Measurements from ENCODE around the gene ARHGEF40.

DNA sequence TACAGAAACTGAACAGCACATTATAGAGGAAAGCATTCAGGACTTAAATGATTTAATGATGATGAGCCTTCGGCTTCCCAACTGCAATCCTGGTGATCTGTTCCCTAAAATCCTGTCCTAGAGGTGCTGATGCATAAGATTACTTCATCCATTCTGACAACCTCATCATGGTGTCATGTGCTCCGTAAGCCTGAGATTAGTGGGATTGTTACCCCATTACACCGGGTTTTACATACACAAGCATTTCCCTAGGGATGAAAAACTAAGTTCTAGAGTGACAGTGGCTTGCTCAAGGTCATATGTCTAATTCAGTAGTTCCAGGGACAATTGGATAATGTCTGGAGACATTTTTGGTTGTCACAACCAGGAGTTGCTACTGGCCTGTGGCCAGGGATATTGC lies 32.9 kb upstream of the ARHGEF40 start:
- TF ChIP-seq LEF1 (IDR thresholded peaks at IDR 0.05; ENCODE audit: borderline replicate concordance), result no peak
- TF ChIP-seq ZNF384 (IDR thresholded peaks at IDR 0.05), result no peak
- TF ChIP-seq FOXA1 (IDR thresholded peaks at IDR 0.05), result no peak
- no peak for TF ChIP-seq TARDBP (IDR thresholded peaks at IDR 0.05)
- no peak for TF ChIP-seq NFRKB (IDR thresholded peaks at IDR 0.05)
- TF ChIP-seq FOXK2 (IDR thresholded peaks at IDR 0.05), result no peak
- no peak for TF ChIP-seq SUZ12 (IDR thresholded peaks at IDR 0.05)
- no peak for TF ChIP-seq FOXM1 (IDR thresholded peaks at IDR 0.05; ENCODE audit: borderline replicate concordance)
- TF ChIP-seq ARNT (IDR thresholded peaks at IDR 0.05), result no peak
- TF ChIP-seq SP1 (IDR thresholded peaks at IDR 0.05), result no peak
- TF ChIP-seq BHLHE40 (IDR thresholded peaks at IDR 0.05; ENCODE audit: borderline replicate concordance), result no peak
- TF ChIP-seq ELF4 (IDR thresholded peaks at IDR 0.05), result no peak
- TF ChIP-seq CTBP1 (IDR thresholded peaks at IDR 0.05; ENCODE audit: borderline replicate concordance), result no peak
- no peak for TF ChIP-seq PKNOX1 (IDR thresholded peaks at IDR 0.05)
